ENCODE results near the gene PSMB7.

Gene PSMB7

DNA sequence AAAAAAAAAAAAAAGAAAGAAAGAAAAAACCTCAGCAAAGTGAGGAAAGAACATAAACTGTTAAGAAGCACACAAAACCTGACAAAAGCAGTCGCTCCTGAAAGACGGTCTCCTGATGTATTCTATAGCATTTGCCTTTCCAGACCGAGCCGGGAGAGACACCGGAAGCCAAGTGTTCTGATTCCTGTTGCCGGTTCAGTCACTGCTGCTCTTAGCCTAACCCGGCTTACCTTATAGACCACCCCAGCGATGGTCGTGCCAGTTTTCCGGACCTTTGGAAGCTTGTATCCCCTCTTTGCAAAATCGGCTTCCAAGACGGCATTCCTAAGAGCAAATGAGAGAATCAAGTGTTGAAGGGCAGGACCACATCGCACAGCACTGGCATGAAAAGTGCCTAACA lies 630 bp downstream of the PSMB7 start:
- DNase-seq = no peak
- H3K4me1 Mint-ChIP-seq = peaks cover 28% of the 10 kb centered on the region
- peaks cover 4% of the 10 kb centered on the region for H3K9me3 Mint-ChIP-seq
- H3K36me3 Mint-ChIP-seq (ENCODE audit: low read depth) = peaks cover 33% of the 10 kb centered on the region
- peaks cover 17% of the 10 kb centered on the region for H3K27me3 Mint-ChIP-seq (ENCODE audit: low read depth, poor library complexity)
- peak overlapping the region; percentile 100 for H3K27ac Mint-ChIP-seq
- H3K4me3 Mint-ChIP-seq = peak overlapping the region; percentile 99
- TF ChIP-seq, protein P1, sequence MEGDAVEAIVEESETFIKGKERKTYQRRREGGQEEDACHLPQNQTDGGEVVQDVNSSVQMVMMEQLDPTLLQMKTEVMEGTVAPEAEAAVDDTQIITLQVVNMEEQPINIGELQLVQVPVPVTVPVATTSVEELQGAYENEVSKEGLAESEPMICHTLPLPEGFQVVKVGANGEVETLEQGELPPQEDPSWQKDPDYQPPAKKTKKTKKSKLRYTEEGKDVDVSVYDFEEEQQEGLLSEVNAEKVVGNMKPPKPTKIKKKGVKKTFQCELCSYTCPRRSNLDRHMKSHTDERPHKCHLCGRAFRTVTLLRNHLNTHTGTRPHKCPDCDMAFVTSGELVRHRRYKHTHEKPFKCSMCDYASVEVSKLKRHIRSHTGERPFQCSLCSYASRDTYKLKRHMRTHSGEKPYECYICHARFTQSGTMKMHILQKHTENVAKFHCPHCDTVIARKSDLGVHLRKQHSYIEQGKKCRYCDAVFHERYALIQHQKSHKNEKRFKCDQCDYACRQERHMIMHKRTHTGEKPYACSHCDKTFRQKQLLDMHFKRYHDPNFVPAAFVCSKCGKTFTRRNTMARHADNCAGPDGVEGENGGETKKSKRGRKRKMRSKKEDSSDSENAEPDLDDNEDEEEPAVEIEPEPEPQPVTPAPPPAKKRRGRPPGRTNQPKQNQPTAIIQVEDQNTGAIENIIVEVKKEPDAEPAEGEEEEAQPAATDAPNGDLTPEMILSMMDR (IDR thresholded peaks at IDR 0.05) = no peak

DNA sequence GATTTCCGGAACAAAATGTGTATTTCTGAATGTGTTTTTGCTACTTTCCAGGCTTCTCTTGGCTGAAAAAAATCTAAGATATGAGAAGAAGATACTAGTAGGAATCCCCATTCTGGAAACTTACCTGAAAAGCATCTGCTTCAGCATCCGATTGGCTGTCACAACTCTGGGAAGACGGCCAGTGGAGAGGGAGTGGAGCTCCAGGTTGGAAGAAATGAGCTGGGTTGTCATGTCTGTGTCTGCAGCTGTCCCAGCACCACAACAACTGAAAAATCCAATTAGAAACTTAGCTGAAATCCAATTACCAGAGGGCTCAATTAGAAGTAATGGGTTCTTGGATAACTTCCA lies 3.0 kb downstream of the PSMB7 start:
- Mint-ChIP-seq H3K4me3 (no peak overlapping the region), H3K36me3 (ENCODE audit: low read depth) (peaks cover 51% of the 10 kb centered on the region), H3K27me3 (ENCODE audit: low read depth, poor library complexity) (peaks cover 8% of the 10 kb centered on the region), H3K4me1 (peaks cover 28% of the 10 kb centered on the region), H3K9me3 (peaks cover 4% of the 10 kb centered on the region), H3K27ac (no peak overlapping the region)
- no peak for DNase-seq
- TF ChIP-seq, protein P1 (IDR thresholded peaks at IDR 0.05) = no peak

DNA sequence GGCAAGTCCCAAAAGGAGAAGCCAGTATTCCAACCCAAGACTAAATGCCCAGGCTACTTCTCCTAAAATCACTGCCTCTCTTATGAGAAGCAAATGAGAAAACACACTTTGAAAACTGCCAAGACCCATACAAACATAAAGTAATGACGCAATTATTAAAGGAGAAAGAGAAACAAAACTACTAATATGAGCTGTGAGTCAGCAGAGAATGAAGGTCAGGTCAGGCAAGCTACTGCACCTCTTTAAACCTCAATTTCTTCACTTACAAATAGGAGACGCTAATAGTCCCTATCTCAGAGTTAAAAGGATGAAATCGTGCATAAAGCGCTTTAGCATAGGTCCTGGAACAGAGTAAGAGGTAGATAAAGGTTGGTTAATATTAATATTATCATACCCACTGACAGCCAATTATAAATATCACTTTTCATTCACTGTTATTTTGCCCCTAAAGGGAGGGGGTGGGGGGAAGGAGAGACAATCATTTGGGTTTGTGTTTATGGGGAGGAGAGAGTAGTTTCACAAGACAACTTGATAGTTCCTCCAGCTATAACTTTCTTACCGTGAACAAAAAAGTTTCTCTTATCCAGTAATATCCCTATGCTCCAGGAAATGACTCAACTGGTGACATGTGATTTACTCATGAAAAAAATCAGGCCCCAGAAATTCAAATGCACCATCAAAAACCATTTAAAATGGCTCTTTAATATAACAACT lies 3.6 kb downstream of the PSMB7 start:
- Mint-ChIP-seq H3K4me1 (peaks cover 28% of the 10 kb centered on the region), H3K9me3 (peaks cover 4% of the 10 kb centered on the region), H3K36me3 (ENCODE audit: low read depth) (peaks cover 56% of the 10 kb centered on the region)

DNA sequence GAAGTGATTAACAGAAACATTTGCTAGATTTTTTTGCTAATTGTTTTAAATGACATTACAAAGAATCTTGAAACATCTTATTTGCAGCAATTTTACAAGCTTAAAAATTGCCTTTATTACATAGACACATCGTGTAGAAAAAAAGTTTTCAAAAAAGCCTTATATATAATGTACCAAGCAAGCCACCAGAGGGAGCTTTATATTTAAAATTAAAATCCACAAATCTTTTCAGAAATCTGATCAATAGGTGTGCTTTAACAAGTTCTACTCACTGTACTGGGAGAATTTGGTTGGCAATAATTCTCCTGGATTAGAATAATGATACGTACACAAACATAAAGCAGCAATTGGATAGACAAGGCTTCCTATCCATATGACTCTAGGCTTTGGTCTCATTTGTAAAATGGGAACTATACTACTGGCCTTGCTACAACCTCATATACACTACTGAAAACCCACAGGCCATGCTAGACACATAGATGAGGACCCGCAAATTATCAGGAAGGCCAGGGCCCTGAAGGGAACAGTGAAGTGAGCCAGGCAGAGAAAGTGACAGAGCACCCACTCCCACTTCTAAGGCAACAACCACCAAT lies 4.8 kb downstream of the PSMB7 start:
- no peak overlapping the region for H3K4me3 Mint-ChIP-seq
- H3K27ac Mint-ChIP-seq = no peak overlapping the region

More for the DNA sequence above, 3.6 kb downstream of the PSMB7 start:
- no peak for DNase-seq
- Mint-ChIP-seq H3K4me3 (no peak overlapping the region), H3K27me3 (ENCODE audit: low read depth, poor library complexity) (peaks cover 8% of the 10 kb centered on the region), H3K27ac (no peak overlapping the region)
- TF ChIP-seq, protein P1 (IDR thresholded peaks at IDR 0.05) = no peak

DNA sequence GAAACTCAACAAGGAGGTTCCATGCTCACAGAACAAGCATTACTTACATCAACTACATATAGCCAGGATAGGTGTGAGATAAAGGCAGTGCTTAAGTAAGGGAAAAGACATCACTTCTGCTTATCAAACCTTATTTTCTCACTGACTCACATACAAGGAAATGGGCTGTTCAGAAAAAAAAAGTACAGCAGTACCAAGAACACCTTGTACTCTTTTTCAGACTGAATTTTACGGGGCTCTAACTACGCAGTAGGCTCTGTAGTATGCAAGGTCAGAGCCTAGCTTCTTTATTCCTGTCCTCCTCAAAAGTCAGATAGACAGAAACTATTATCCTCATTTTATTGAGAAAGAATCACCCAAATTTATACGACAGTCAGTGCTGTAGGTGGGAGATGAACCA lies 5.8 kb downstream of the PSMB7 start:
- Mint-ChIP-seq H3K4me3 (no peak overlapping the region), H3K4me1 (peaks cover 15% of the 10 kb centered on the region), H3K36me3 (ENCODE audit: low read depth) (peaks cover 74% of the 10 kb centered on the region), H3K27me3 (ENCODE audit: low read depth, poor library complexity) (peaks cover 4% of the 10 kb centered on the region), H3K27ac (no peak overlapping the region), H3K9me3 (no peaks in the 10 kb centered on the region)
- TF ChIP-seq, protein P1 (IDR thresholded peaks at IDR 0.05) = no peak
- no peak for DNase-seq

More for the DNA sequence above, 4.8 kb downstream of the PSMB7 start:
- peaks cover 25% of the 10 kb centered on the region for H3K4me1 Mint-ChIP-seq
- no peak for DNase-seq
- TF ChIP-seq, protein P1 (IDR thresholded peaks at IDR 0.05) = peak; percentile 39
- H3K9me3 Mint-ChIP-seq = peaks cover 1% of the 10 kb centered on the region
- H3K36me3 Mint-ChIP-seq (ENCODE audit: low read depth) = peaks cover 68% of the 10 kb centered on the region
- peaks cover 4% of the 10 kb centered on the region for H3K27me3 Mint-ChIP-seq (ENCODE audit: low read depth, poor library complexity)

DNA sequence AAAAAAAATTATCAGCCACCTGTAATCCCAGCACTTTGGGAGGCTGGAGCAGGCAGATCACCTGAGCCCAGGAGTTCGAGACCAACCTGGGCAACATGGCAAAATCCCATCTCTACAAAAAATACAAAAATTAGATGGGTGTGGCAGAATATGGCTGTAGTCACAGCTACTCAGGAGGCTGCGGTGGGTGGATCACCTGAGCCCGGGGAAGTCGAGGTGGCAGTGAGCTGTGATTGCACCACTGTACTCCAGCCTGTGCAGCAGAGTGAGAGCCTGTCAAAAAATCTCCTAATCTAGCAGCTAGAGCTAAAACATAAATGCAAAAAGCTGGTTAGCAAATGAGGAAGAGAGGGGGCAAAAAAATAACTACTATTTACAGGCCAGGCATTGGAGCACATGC lies 12.0 kb downstream of the PSMB7 start:
- H3K27ac Mint-ChIP-seq = no peak overlapping the region
- TF ChIP-seq, protein P1 (IDR thresholded peaks at IDR 0.05) = no peak
- H3K9me3 Mint-ChIP-seq = no peaks in the 10 kb centered on the region
- peaks cover 28% of the 10 kb centered on the region for H3K4me1 Mint-ChIP-seq
- no peaks in the 10 kb centered on the region for H3K27me3 Mint-ChIP-seq (ENCODE audit: low read depth, poor library complexity)
- H3K36me3 Mint-ChIP-seq (ENCODE audit: low read depth) = peaks cover 50% of the 10 kb centered on the region
- no peak for DNase-seq
- no peak overlapping the region for H3K4me3 Mint-ChIP-seq

All from nephron progenitor cell (in vitro differentiated cells).